ENCODE results near the gene CYP46A1.

- TF ChIP-seq MAX (IDR thresholded peaks at IDR 0.05) (no peak), EP300 (IDR thresholded peaks at IDR 0.05) (no peak), RAD21 (conservative IDR thresholded peaks at IDR 0.05 in 1 of 2, IDR thresholded peaks at IDR 0.05 in 1 of 2) (no peak), SMC3 (IDR thresholded peaks at IDR 0.05) (no peak), CHD2 (IDR thresholded peaks at IDR 0.05; ENCODE audit: low read length, partially characterized antibody) (no peak)
- TF ChIP-seq, protein P1, sequence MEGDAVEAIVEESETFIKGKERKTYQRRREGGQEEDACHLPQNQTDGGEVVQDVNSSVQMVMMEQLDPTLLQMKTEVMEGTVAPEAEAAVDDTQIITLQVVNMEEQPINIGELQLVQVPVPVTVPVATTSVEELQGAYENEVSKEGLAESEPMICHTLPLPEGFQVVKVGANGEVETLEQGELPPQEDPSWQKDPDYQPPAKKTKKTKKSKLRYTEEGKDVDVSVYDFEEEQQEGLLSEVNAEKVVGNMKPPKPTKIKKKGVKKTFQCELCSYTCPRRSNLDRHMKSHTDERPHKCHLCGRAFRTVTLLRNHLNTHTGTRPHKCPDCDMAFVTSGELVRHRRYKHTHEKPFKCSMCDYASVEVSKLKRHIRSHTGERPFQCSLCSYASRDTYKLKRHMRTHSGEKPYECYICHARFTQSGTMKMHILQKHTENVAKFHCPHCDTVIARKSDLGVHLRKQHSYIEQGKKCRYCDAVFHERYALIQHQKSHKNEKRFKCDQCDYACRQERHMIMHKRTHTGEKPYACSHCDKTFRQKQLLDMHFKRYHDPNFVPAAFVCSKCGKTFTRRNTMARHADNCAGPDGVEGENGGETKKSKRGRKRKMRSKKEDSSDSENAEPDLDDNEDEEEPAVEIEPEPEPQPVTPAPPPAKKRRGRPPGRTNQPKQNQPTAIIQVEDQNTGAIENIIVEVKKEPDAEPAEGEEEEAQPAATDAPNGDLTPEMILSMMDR (IDR thresholded peaks at IDR 0.05), result no peak
These were observed 37.1 kb downstream of the CYP46A1 start for GRCh38 chr14:99720941-99721791.
